ENCODE results near the gene GLRX5. TPM values are rescaled to one million over a fixed set of nuclear protein-coding genes. Genes with fewer than 3 reads are reported as not detected.

Gene GLRX5
- total RNA-seq, 1 experiment from 2014 or later: 68.8 TPM

DNA sequence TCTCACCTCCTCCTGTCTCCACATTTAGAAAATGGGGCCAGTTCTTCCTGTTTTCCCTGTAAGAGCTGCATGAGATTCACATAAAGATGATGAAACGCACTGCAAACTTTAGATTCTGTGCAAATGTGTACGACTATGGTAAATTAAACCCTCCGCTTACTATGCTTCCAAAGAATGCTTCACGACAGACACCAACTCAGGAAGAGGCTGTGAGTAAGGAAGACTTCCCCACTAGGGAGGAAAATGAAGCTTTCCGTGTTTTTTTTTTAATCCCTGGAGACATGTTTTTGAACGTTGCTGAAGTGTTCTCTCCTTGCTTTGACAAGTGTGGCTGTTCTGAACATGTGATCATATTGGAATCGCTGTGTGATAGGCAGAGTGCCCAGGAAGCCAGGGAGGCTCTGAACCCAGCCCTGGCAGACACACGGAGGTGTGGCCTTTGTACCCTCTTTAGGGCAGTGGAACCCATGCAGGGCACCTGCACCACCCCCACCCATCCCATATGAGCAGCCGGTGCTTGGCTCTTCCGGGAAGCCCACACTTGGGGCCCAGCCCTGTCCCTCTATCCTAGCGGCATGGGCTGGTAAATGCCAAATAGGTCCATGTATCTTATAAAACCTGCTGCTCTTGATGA lies 10.9 kb upstream of the GLRX5 start:
- peak overlapping the region; percentile 91 for H3K27ac ChIP-seq (ENCODE audit: low read depth, low read length, poor library complexity, severe bottlenecking)
- intact Hi-C loops (cut with micrococcal nuclease; ENCODE audit: unreplicated experiment): no loop called here
- H3K4me1 ChIP-seq (ENCODE audit: insufficient read depth, low read length, poor library complexity, severe bottlenecking): peaks cover 57% of the 10 kb centered on the region
- POLR2A ChIA-PET (ENCODE audit: low non-redundant PET): interaction anchor here (0.6 kb wide), 1 partner anchor 521 kb away, joined by 3 read pairs; no protein-coding TSS in a partner anchor
- TF ChIP-seq EZH2 (IDR thresholded peaks at IDR 0.05; ENCODE audit: borderline replicate concordance, low read depth, low read length, poor library complexity, severe bottlenecking): no peak
- TF ChIP-seq, protein P1, sequence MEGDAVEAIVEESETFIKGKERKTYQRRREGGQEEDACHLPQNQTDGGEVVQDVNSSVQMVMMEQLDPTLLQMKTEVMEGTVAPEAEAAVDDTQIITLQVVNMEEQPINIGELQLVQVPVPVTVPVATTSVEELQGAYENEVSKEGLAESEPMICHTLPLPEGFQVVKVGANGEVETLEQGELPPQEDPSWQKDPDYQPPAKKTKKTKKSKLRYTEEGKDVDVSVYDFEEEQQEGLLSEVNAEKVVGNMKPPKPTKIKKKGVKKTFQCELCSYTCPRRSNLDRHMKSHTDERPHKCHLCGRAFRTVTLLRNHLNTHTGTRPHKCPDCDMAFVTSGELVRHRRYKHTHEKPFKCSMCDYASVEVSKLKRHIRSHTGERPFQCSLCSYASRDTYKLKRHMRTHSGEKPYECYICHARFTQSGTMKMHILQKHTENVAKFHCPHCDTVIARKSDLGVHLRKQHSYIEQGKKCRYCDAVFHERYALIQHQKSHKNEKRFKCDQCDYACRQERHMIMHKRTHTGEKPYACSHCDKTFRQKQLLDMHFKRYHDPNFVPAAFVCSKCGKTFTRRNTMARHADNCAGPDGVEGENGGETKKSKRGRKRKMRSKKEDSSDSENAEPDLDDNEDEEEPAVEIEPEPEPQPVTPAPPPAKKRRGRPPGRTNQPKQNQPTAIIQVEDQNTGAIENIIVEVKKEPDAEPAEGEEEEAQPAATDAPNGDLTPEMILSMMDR (conservative IDR thresholded peaks at IDR 0.05; ENCODE audit: low read depth, low read length): peak; percentile 50
- peak; percentile 64 for DNase-seq (ENCODE audit: low spot score)
- no peaks in the 10 kb centered on the region for H3K36me3 ChIP-seq (ENCODE audit: insufficient read depth, low read length, poor library complexity, severe bottlenecking)
- H3K4me3 ChIP-seq (ENCODE audit: low read depth, low read length, poor library complexity, severe bottlenecking): peak overlapping the region; percentile 14
- no peaks in the 10 kb centered on the region for H3K27me3 ChIP-seq (replicated peaks; ENCODE audit: insufficient read depth, low read depth, low read length, poor library complexity)
- CTCF ChIA-PET: interaction anchor here (0.5 to 1.2 kb wide), 2 partner anchors 72 to 109 kb away, joined by 3 to 5 read pairs; no protein-coding TSS in a partner anchor
- BruUV-seq (replicated peaks): no TSS peak
- no peaks in the 10 kb centered on the region for H3K9me3 ChIP-seq (ENCODE audit: low read depth, low read length, poor library complexity, severe bottlenecking)

DNA sequence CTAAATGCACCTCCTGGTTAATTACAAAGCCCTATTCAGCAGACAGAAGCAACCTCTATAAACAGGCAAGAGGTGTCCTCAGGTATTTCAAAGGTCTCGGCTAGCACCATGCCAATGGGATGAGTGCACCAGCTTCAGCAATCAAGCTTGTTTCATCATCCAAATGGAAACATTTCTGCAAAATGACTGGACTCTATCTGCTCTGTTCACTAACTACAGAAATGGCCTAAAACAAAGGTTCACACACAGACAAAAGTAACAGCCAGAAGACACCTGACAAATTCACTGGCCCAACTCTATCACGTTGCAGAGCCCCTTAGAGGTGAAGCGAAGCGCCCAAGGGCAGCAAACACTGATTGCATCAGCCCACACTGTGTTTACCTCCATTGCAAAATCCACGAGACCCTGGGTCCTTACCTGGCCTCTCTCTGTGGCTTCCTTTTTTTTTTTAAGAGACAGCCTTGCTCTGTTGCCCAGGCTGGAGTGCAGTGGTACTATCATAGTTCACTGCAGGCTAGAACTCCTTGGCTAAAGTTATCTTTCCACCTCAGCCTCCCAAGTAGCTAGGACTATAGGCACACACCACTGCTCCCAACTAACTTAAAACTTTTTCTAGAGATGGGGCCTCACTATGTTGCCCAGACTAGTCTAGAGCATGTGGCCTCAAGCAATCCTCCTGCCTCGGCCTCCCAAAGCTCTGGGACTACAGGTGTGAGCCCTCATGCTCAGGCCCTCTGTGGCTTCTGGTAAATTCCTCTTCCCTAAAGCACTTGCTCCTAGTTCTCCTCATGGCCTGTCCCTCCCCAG lies 9.9 kb upstream of the GLRX5 start:
- no TSS peak for BruUV-seq (replicated peaks)
- no peak overlapping the region for H3K4me3 ChIP-seq (ENCODE audit: low read depth, low read length, poor library complexity, severe bottlenecking)
- no peak for DNase-seq (ENCODE audit: low spot score)
- H3K9me3 ChIP-seq (ENCODE audit: low read depth, low read length, poor library complexity, severe bottlenecking): no peaks in the 10 kb centered on the region
- intact Hi-C loops (cut with micrococcal nuclease; ENCODE audit: unreplicated experiment): no loop called here
- H3K27ac ChIP-seq (ENCODE audit: low read depth, low read length, poor library complexity, severe bottlenecking): peak overlapping the region; percentile 91
- H3K4me1 ChIP-seq (ENCODE audit: insufficient read depth, low read length, poor library complexity, severe bottlenecking): peaks cover 47% of the 10 kb centered on the region
- H3K27me3 ChIP-seq (replicated peaks; ENCODE audit: insufficient read depth, low read depth, low read length, poor library complexity): no peaks in the 10 kb centered on the region
- H3K36me3 ChIP-seq (ENCODE audit: insufficient read depth, low read length, poor library complexity, severe bottlenecking): peaks cover 4% of the 10 kb centered on the region
- POLR2A ChIA-PET (ENCODE audit: low non-redundant PET): no interaction called here
- CTCF ChIA-PET: interaction anchor here (1.2 kb wide), 1 partner anchor 73 kb away, joined by 3 read pairs; no protein-coding TSS in a partner anchor
- TF ChIP-seq, protein P1 (conservative IDR thresholded peaks at IDR 0.05; ENCODE audit: low read depth, low read length): no peak
- TF ChIP-seq EZH2 (IDR thresholded peaks at IDR 0.05; ENCODE audit: borderline replicate concordance, low read depth, low read length, poor library complexity, severe bottlenecking): no peak

- H3K9me3 ChIP-seq (ENCODE audit: low read depth, low read length, poor library complexity, severe bottlenecking): no peaks in the 10 kb centered on the region
- H3K27ac ChIP-seq (ENCODE audit: low read depth, low read length, poor library complexity, severe bottlenecking): no peak overlapping the region
- intact Hi-C loops (cut with micrococcal nuclease; ENCODE audit: unreplicated experiment): loop anchor here (2.0 kb wide), 1 partner anchor 83 kb away; no protein-coding TSS in a partner anchor
- no TSS peak for BruUV-seq (replicated peaks)
- no peak overlapping the region for H3K4me3 ChIP-seq (ENCODE audit: low read depth, low read length, poor library complexity, severe bottlenecking)
- TF ChIP-seq EZH2 (IDR thresholded peaks at IDR 0.05; ENCODE audit: borderline replicate concordance, low read depth, low read length, poor library complexity, severe bottlenecking): no peak
- TF ChIP-seq, protein P1 (conservative IDR thresholded peaks at IDR 0.05; ENCODE audit: low read depth, low read length): no peak
- H3K27me3 ChIP-seq (replicated peaks; ENCODE audit: insufficient read depth, low read depth, low read length, poor library complexity): no peaks in the 10 kb centered on the region
- DNase-seq (ENCODE audit: low spot score): no peak
- ChIA-PET POLR2A (ENCODE audit: low non-redundant PET) (no interaction called here), CTCF (interaction anchor here (0.6 kb wide), 2 partner anchors 39 to 99 kb away, joined by 3 read pairs; no protein-coding TSS in a partner anchor)
- H3K4me1 ChIP-seq (ENCODE audit: insufficient read depth, low read length, poor library complexity, severe bottlenecking): peaks cover 43% of the 10 kb centered on the region
- H3K36me3 ChIP-seq (ENCODE audit: insufficient read depth, low read length, poor library complexity, severe bottlenecking): peaks cover 7% of the 10 kb centered on the region
These were observed 8.9 kb upstream of the GLRX5 start for GRCh38 chr14:95525999-95526398.
